OCI-LY1 (cell line): ENCODE measurements around the gene ADAMTSL3.

ENCODE experiments used
- CTCF ChIP-seq: fragments of 200-600 bp; sonication (generic), shearing (Covaris generic); IDR thresholded peaks from 2 replicates; pipeline ENCODE4 v1.5.1; 2017; ENCODE audit warnings: mild to moderate bottlenecking, antibody characterized with exemption, low read length, moderate library complexity, mixed read lengths
- EZH2 ChIP-seq: fragments of 200-600 bp; sonication (generic), shearing (Covaris generic); IDR thresholded peaks from 2 replicates; pipeline ENCODE4 v1.8.0; 2017; ENCODE audit warnings: borderline replicate concordance, mixed run types, mild to moderate bottlenecking, antibody characterized with exemption, low read length, moderate library complexity, mixed read lengths

DNA sequence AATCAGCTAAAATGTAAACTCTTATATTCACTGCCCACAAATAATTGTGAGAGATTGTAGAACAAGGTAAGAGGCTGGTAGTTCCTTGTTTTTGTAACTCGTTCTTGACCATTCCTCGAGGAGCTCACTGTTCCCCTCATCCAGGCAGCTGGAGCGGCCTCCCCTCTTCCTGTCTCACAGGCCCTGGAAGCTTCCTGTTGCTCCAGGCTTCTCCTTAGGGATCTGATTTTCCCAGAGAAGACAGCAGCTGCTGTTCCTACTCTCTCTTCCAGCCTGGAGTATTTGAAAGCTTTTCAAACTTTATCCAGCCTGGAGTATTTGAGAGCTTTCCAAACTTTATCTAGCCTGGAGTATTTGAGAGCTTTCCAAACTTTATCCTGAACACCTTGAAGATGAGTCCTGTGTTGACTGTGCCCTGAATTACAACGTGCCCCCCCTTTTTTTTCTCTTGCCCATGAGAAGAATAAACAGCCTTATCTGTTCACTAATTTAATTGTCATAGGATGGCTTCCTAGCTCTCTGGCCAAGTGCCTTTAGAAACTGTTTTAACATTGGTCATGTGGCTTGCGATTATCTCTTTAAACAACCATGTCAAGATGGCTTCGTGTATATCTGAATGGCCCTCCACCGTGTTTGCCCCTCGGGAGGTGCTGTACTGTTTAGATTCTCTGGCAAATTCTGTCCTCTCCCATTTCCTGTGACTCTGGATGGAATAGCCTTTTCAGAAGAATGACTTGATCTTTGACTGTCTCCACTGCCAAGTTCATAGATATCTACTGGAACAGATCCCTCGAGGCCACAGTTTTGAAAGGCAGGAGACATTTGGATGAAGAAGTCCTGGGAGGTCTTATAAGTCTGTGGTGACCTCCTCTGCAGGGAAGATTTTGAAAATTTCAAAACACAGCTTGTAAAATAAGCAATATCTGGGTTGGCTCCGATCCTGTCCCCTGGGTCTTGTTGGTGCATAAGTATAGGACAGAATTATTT is 4.8 kb downstream of the ADAMTSL3 start:
- TF ChIP-seq CTCF: no peak
- no peak for TF ChIP-seq EZH2
